HG02840 (cell line): Measurements from ENCODE around the gene AP2M1.

ENCODE experiments used
- ATAC-seq: cut with Tn5 transposase; IDR thresholded peaks from one replicate; pipeline ENCODE4 v1.9.1; 2021; ENCODE audit warnings: mild to moderate bottlenecking, moderate library complexity, moderate number of reproducible peaks; ENCODE audit not compliant: unreplicated experiment, low FRiP score

Gene AP2M1

GRCh38 chr3:184176377-184177330, 2.0 kb downstream of the AP2M1 start:
- ATAC-seq, result no peak

DNA sequence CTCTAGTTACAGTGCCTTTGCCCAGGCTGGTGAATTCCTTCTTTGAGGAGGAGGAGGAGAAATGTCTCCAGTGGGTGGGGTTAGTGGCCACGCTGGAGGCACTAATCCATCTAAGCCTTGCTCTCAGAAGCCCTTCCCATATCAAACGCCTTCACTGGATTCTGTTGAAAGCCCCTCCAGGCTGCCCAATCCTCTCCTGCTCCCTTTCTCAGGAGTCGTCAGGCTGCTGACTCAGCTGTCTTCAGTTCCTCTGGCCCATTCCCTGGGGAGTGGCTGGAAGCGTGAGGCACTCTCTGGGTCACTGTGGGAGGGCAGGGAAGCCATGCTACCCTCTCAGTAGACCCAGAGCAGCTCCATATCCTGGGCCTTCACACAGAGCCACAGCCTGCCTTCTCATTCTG, 2.7 kb downstream of the AP2M1 start:
- ATAC-seq, result no peak

DNA sequence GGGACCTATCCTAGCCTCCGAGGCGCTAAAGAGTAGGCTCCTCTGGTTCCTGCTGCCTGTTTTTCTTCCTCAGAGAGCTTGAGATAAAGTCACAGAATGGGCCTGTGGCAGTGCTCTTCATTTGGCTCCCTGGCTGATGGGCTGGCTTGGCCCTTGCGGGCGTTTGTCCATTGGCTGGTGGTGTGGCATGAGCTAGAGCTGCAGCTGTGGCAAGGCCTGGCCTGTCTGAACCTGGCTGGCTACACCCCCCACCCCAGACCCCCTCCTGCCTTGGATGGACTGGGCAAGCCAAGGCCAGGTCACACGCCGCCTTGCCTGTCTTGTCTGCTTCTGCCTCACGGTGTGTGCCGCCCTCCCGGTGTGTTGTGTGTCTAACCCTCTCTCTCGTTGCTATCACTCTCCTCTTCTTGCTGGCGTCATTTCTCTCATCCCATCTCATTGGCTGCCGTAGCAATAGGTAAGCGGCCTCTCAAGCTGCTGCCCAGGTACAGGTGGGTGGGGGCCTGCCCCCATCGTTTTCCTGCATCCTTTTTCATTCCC, 3.2 kb downstream of the AP2M1 start:
- no peak for ATAC-seq

DNA sequence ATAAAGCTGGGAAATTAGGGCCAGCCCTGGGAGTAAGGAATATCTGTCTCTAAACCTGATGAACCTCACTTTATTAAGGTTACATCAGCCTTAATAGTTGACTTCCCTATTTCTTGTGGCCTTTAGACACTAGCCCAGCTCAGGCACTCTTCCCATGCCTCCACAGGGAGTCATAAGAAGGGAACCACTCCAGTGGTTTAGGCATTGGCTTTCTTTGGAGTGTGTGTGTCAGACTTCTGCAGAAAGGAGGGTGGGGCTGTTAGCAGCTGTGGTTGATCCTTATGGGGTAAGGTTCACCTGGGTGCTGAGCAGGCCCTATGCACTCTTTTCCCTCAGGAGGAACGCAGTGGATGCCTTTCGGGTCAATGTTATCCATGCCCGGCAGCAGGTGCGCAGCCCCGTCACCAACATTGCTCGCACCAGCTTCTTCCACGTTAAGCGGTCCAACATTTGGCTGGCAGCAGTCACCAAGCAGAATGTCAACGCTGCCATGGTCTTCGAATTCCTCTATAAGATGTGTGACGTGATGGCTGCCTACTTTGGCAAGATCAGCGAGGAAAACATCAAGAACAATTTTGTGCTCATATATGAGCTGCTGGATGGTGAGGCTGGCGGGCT, 4.0 kb downstream of the AP2M1 start:
- ATAC-seq, result no peak

GRCh38 chr3:184180165-184180564, 5.5 kb downstream of the AP2M1 start:
- no peak for ATAC-seq

- no peak for ATAC-seq
These were observed 6.9 kb downstream of the AP2M1 start for GRCh38 chr3:184181596-184181995.

DNA sequence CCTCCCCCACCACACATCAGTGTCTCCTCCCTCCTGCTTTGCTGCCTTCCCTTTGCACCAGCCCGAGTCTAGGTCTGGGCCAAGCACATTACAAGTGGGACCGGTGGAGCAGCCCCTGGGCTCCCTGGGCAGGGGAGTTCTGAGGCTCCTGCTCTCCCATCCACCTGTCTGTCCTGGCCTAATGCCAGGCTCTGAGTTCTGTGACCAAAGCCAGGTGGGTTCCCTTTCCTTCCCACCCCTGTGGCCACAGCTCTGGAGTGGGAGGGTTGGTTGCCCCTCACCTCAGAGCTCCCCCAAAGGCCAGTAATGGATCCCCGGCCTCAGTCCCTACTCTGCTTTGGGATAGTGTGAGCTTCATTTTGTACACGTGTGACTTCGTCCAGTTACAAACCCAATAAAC, 9.0 kb downstream of the AP2M1 start:
- no peak for ATAC-seq

GRCh38 chr3:184184546-184185230, 10.0 kb downstream of the AP2M1 start:
- ATAC-seq, result no peak

- peak; percentile 93 for ATAC-seq
These were observed 11.0 kb downstream of the AP2M1 start for GRCh38 chr3:184185461-184186183.

- peak; percentile 32 for ATAC-seq
These were observed 11.7 kb downstream of the AP2M1 start, which contains the start of gene ABCF3 for GRCh38 chr3:184186184-184186901. Gene ABCF3 (plus strand): TSS chr3:184186199. CDS start chr3:184186208, 9 bp downstream.

GRCh38 chr3:184186902-184187207, 12.2 kb downstream of the AP2M1 start:
- no peak for ATAC-seq

- no peak for ATAC-seq
These were observed 13.4 kb downstream of the AP2M1 start for GRCh38 chr3:184188080-184188479.

- ATAC-seq, result no peak
These were observed 14.8 kb downstream of the AP2M1 start for GRCh38 chr3:184189421-184189820.

- no peak for ATAC-seq
These were observed 18.2 kb downstream of the AP2M1 start for GRCh38 chr3:184192889-184193288.

GRCh38 chr3:184193991-184194539, 19.4 kb downstream of the AP2M1 start:
- ATAC-seq, result no peak

DNA sequence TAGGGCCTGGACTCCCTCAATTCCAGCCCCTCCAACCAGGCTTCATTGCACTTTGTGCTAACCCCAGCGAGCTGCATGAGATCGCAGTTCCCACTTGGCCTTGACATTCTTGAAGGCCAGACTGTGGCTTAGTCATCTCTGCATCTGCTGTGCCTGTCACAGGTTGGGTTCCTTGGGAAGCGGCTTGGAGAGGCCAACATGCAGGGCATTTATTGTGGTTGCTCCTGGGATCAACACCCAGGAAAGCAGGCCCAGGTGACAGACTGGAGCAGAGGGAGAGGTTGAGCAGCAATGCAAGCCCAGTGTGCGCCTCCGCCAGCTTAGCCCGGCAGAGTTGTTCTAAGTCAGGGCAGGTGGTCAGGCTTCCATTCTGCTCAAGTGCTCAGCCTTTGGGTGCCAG, 21.9 kb downstream of the AP2M1 start:
- ATAC-seq, result no peak

DNA sequence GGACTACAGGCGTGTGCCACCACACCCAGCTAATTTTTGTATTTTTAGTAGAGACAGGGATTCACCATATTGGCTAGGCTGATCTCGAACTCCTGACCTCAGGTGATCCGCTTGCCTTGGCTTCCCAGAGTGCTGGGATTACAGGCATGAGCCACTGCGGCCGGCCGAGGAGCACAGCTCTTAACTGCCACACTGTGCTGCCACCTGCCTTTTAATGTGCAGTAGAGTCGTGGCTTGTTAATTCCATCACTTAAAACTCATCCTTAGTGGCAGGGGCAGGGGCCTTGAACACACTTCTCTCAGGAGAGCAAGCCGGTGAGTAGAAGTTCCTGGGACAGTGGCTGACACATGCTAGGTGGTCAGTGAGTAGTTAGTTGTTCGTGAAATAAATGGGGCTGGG, 23.9 kb downstream of the AP2M1 start:
- no peak for ATAC-seq

- ATAC-seq, result no peak
These were observed 26.2 kb downstream of the AP2M1 start for GRCh38 chr3:184200825-184201224.

DNA sequence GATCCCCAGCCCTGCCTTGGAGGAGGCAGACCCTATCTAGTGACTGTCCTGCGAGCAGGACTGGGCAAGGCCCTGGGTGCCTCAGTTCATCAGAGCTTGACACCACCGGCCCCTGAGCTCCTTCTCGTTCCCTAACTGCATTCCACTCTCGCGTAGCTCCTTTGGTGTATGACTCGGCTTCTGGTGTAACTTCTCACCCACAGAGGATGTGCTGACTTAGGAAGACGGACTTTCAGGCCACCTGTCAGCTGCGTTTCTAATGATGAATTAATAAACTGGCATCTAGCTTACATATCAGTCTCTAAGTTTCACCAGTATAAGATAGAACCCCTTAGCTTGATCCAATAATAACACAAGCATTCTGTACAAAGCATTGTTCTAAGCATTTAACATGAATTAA, 28.9 kb downstream of the AP2M1 start:
- ATAC-seq, result no peak
